A673 (cell line): Measurements from ENCODE around the gene TCAF1. TPM values are rescaled to one million over a fixed set of nuclear protein-coding genes. Genes with fewer than 3 reads are reported as not detected.

ENCODE experiments used
- BruUV-seq: library from RNA; stranded (reverse); fragments of 400-500 nt; replicated peaks from 2 replicates; lab custom pipeline; 2021; lab: Mats Ljungman, UMichigan
- CTCF ChIA-PET: fragments of 300-600 bp; sonication (Branson Sonifier 250); formaldehyde crosslinking; loops from one replicate; lab custom pipeline; 2022; ENCODE audit warnings: antibody characterized with exemption; lab: Charles Lee
- POLR2A ChIA-PET: fragments of 300-600 bp; sonication (Branson Sonifier 250); formaldehyde crosslinking; loops from one replicate; lab custom pipeline; 2022; ENCODE audit warnings: antibody characterized with exemption; ENCODE audit not compliant: low non-redundant PET; lab: Charles Lee
- DNase-seq: peaks from one replicate; pipeline ENCODE4 v3.0.0-alpha.2; 2015; ENCODE audit warnings: low spot score
- H3K27ac ChIP-seq: fragments of 200-600 bp; sonication (generic); 2 replicates; pipeline ENCODE4 v1.5.1; 2016; ENCODE audit warnings: mixed run types, low read depth, mild to moderate bottlenecking, mixed read lengths, antibody characterized with exemption, low read length; ENCODE audit not compliant: poor library complexity, severe bottlenecking
- H3K27me3 ChIP-seq: fragments of 200-600 bp; sonication (generic); replicated peaks from 2 replicates; pipeline ENCODE4 v1.6.1; 2017; ENCODE audit warnings: mixed run types, low read depth, mild to moderate bottlenecking, mixed read lengths, antibody characterized with exemption, low read length; ENCODE audit not compliant: insufficient read depth, poor library complexity
- H3K36me3 ChIP-seq: fragments of 200-600 bp; sonication (generic); 2 replicates; pipeline ENCODE4 v1.6.1; 2016; ENCODE audit warnings: mixed run types, mild to moderate bottlenecking, mixed read lengths, antibody characterized with exemption, low read length; ENCODE audit not compliant: insufficient read depth, poor library complexity, severe bottlenecking
- H3K4me1 ChIP-seq: fragments of 200-600 bp; sonication (generic); 2 replicates; pipeline ENCODE4 v1.6.1; 2017; ENCODE audit warnings: mixed run types, mild to moderate bottlenecking, mixed read lengths, antibody characterized with exemption, low read length; ENCODE audit not compliant: insufficient read depth, poor library complexity, severe bottlenecking
- H3K4me3 ChIP-seq: fragments of 200-600 bp; sonication (generic); 2 replicates; pipeline ENCODE4 v1.5.1; 2016; ENCODE audit warnings: low read depth, mixed run types, mild to moderate bottlenecking, mixed read lengths, low read length; ENCODE audit not compliant: poor library complexity, severe bottlenecking
- H3K9me3 ChIP-seq: fragments of 200-600 bp; sonication (generic); 2 replicates; pipeline ENCODE4 v1.6.1; 2016; ENCODE audit warnings: mixed run types, low read depth, mild to moderate bottlenecking, mixed read lengths, antibody characterized with exemption, low read length; ENCODE audit not compliant: poor library complexity, severe bottlenecking
- CTCF ChIP-seq: fragments of 300-800, 200-600 bp; sonication (generic); conservative IDR thresholded peaks from 2 replicates; pipeline ENCODE4 v1.5.1; 2017; ENCODE audit warnings: low read depth, mild to moderate bottlenecking, antibody characterized with exemption, low read length, moderate library complexity, mixed read lengths
- EZH2 ChIP-seq: fragments of 200-600 bp; sonication (generic); IDR thresholded peaks from 2 replicates; pipeline ENCODE4 v1.6.1; 2017; ENCODE audit warnings: borderline replicate concordance, low read depth, mild to moderate bottlenecking, mixed read lengths, antibody characterized with exemption, low read length; ENCODE audit not compliant: poor library complexity, severe bottlenecking
- intact Hi-C: fragments of 100-400 bp; cut with micrococcal nuclease; formaldehyde crosslinking; loops from one replicate; pipeline ENCODE4 v1.10.0; 2022; ENCODE audit not compliant: unreplicated experiment
- total RNA-seq: library from RNA; stranded (reverse); gene quantifications from 2 replicates; pipeline ENCODE4 v1.2.3, GENCODE V29; 2021

TCAF1 gene
- total RNA-seq, 1 experiment from 2014 or later: 38.6 TPM

- CTCF ChIA-PET: no interaction called here
These were observed 3.5 kb upstream of the TCAF1 start for GRCh38 chr7:143905509-143905908.

DNA sequence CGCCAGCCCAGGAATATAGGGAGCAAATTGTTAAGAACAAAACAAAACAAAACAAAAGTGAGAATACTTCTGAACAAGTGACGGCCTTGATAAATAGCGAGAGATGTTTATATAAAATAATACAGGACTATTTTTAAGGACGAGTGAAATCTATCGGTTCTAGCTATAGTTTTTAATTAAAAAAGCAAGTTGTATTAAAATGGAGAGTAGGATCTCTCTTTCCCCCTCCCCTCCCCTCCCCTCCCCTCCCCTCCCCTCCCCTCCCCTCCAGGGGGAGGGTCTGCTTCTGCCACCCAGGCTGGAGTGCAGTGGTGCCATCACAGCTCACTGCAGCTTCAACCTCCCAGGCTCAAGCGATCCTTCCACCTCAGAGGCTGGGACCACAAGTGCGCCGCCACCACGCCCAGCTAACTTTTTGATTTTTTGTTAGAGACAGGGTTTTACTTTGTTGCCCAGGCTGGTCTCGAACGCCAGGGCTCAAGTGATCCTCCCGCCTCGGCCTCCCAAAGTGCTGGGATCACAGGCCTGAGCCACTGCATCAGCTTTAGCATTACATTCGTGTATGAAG, 440 bp upstream of the TCAF1 start:
- H3K27me3 ChIP-seq: no peaks in the 10 kb centered on the region
- ChIA-PET POLR2A (interaction anchor here (0.5 kb wide), 1 partner anchor 122 kb away, joined by 4 read pairs; no protein-coding TSS in a partner anchor), CTCF (interaction anchor here (1.5 to 1.8 kb wide), 2 partner anchors 10 to 225 kb away, joined by 8 to 23 read pairs; no protein-coding TSS in a partner anchor)
- H3K36me3 ChIP-seq: peaks cover 5% of the 10 kb centered on the region
- BruUV-seq: no TSS peak
- H3K4me1 ChIP-seq: no peaks in the 10 kb centered on the region
- DNase-seq: no peak
- intact Hi-C loops: loop anchor here (10.0 kb wide), 1 partner anchor 222 kb away; the partner anchor contains the start of gene OR2A14
- peak overlapping the region; percentile 75 for H3K4me3 ChIP-seq
- TF ChIP-seq EZH2 (no peak), CTCF (no peak)
- no peaks in the 10 kb centered on the region for H3K9me3 ChIP-seq
- peak overlapping the region; percentile 77 for H3K27ac ChIP-seq

More at GRCh38 chr7:143905509-143905908, 3.5 kb upstream of the TCAF1 start:
- no peak for DNase-seq
- Histone ChIP-seq H3K4me1 (no peaks in the 10 kb centered on the region), H3K9me3 (no peaks in the 10 kb centered on the region), H3K27me3 (peaks cover 11% of the 10 kb centered on the region), H3K36me3 (no peaks in the 10 kb centered on the region), H3K27ac (no peak overlapping the region), H3K4me3 (no peak overlapping the region)
- POLR2A ChIA-PET: no interaction called here
- TF ChIP-seq CTCF (no peak), EZH2 (no peak)
- intact Hi-C loops: loop anchor here (10.0 kb wide), 1 partner anchor 219 kb away; the partner anchor contains the start of gene OR2A14
- no TSS peak for BruUV-seq

DNA sequence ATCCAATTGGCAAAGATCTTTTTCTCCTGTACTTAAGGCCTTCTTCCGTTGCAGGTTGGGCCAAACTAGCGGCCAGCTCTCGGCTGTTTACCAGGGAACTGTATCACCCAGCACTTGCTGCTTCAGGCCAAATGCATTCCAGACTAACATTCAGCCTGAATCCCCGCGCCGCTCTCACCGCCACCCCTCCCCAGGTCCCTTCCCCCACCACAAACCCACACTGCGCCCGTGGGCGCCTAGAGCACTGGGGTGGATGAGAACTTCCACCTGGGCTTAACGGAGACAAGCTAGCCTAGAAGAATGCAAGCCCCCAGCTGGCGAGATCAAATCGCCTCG, 676 bp downstream of the TCAF1 start:
- Histone ChIP-seq H3K4me3 (peak overlapping the region; percentile 75), H3K4me1 (no peaks in the 10 kb centered on the region), H3K27me3 (no peaks in the 10 kb centered on the region), H3K9me3 (no peaks in the 10 kb centered on the region), H3K27ac (peak overlapping the region; percentile 77), H3K36me3 (peaks cover 5% of the 10 kb centered on the region)
- intact Hi-C loops: loop anchor here (10.0 kb wide), 1 partner anchor 224 kb away; the partner anchor contains the start of gene OR2A14
- TF ChIP-seq EZH2 (no peak), CTCF (no peak)
- DNase-seq: no peak
- POLR2A ChIA-PET: interaction anchor here (0.7 kb wide), 1 partner anchor 18 kb away, joined by 4 read pairs; no protein-coding TSS in a partner anchor
- CTCF ChIA-PET: interaction anchor here (0.6 to 1.8 kb wide), 4 partner anchors 9 to 227 kb away, joined by 3 to 23 read pairs (median 6); no protein-coding TSS in a partner anchor
- no TSS peak for BruUV-seq
